Muscle of back (tissue), 13 donors: ENCODE measurements around the gene TREX2. TPM values are rescaled to one million over a fixed set of nuclear protein-coding genes. Genes with fewer than 3 reads are reported as not detected.

ENCODE experiments used
- DNase-seq, 3 donors: peaks; one replicate each; pipeline versions ENCODE4 v3.0.0 to v3.0.0-alpha.2; 2013
- long read RNA-seq, 9 donors: transcript quantifications; one replicate each; lab custom pipeline, GENCODE V29; 2026
- polyA plus RNA-seq, 10 donors: library from polyadenylated mRNA; unstranded; fragments of 120-200 nt; gene quantifications; one replicate each; pipeline ENCODE4 v1.2.1, GENCODE V29; 2013; ENCODE audit not compliant: insufficient read length in 10 of 10

TREX2 gene, protein sequence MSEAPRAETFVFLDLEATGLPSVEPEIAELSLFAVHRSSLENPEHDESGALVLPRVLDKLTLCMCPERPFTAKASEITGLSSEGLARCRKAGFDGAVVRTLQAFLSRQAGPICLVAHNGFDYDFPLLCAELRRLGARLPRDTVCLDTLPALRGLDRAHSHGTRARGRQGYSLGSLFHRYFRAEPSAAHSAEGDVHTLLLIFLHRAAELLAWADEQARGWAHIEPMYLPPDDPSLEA
- under 1 TPM in 9 of 10 donors, not detected in 1; 0.23 to 0.49 (median 0.38) TPM for polyA plus RNA-seq
- long read RNA-seq, donor 1 = 0 reads
- long read RNA-seq, donor 2 = 0 reads
- long read RNA-seq, donor 3 = 0 reads
- long read RNA-seq, donor 4 = 0 reads
- long read RNA-seq, donor 5 = 0 reads
- long read RNA-seq, donor 6 = 0 reads
- long read RNA-seq, donor 7 = 0 reads
- long read RNA-seq, donor 8 = 0 reads
- long read RNA-seq, donor 9 = 0 reads

DNA sequence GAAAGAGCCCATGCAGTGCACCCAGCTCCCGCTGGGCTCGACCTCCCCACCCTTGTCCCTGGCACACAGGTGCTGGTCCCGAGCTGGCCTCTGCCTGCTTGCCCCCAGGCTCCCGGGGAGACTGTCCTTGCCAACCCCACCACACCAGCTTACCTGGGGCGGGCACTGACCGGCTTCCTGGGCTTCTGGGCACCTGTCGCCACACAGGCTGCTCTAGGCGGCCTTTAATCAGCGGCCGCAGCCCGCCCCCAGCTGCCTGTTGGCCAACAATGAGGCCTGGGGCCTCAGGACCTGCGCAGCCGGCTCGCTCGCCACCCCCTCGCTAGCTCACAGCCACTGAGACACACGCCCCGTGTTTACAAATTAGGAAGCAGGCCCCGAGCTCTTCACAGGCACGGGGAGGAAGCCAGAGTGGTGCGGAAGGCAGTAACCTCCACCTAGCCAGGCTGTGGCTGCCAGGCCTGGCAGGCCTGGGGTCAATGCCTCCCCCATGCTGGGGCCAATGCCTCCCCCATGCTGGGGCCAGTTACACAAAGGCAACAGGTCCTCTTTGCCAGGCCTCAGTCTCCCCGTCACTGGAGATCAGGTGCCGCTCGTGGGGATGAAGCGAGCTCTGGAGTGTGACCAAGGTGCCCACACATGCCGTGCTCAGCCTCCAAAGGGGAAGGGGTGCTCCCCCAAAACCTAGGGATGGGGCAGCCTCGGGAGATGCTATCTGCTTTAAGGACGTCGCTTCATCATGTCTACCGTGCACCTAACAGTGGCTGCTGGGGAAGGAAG lies at the start of gene TREX2:
Gene TREX2, minus strand, starts transcription at position 201 of the 780 bp plus-strand sequence. CDS start 626 bp downstream, outside the sequence.
- DNase-seq = no peak

DNA sequence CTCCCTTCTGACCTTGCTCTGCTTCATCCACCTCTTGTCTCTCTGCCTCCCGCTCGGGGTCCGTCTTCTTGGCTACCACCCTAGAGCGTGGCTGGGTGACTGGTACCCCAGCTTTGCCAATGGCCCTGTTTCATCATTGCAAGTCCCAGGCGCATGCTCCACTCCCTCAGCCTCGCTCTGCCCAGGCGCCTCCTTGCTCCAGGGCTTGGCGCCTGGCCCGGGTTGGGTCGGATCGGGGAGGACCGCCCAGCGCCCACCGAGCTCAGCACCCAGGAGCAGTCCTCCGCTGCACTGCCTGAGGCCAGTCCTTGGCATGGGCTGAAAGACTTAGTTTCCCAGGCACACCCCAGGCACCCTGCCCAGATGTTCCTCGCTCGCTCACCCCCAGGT lies 49.5 kb upstream of the TREX2 start:
- DNase-seq = peak in 1 of 3 donors; percentile 69

DNA sequence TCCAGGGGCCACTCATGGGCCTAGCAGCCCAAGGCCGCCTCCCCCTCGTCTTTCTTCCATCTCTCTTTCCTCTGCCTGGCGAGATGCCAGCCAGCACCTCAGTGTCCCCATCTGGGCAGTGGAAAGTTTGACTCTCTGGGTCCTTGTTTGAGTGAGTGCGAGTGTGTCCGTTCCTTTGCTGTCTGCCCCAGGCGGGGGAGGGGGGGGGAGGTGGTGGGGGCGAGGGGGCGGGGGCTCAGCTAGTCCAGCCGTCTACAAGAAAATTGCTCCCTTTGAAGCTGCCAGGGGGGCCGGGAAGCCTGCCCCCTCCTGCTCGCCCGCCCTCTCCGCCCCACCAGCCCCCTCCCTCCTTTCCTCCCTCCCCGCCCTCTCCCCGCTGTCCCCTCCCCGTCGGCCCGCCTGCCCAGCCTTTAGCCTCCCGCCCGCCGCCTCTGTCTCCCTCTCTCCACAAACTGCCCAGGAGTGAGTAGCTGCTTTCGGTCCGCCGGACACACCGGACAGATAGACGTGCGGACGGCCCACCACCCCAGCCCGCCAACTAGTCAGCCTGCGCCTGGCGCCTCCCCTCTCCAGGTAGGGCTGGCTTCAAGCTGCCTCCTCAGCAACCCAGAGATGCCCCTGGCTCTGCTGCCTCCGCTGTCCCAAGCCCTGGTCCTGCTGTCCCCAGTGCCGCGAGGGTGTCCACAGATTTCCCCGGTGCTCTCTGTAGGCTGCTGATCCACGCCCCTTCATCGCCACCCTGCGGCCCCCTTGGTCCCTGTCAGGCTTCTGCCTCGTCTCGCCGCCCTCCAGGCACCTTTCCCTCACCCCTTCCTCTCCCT lies 48.9 kb upstream of the TREX2 start, which contains the start of gene BGN:
Gene BGN, plus strand, starts transcription at position 440 of the 821 bp plus-strand sequence. CDS start 9,652 bp downstream, outside the sequence.
- peak in 1 of 3 donors; percentile 70 for DNase-seq

DNA sequence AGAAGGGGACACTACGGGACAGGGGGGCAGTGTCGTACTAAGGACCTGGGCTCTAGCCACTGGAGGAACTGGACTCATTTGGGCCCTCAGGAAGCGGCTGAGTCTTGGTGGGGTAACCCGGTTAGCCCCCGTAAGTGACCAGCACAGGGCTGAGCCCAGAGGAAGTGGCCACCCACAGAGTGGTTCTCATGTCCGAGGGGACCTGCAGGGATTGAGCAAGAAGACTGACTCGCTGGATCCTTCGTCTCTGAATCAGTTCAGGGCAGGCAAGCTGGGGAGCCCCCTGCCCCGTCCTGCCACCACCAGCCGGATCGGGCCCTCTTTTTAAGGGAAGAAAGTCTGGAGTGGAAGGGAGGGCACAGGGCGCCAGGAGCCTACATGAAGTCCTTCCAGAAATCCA lies 48.2 kb upstream of the TREX2 start:
- DNase-seq = no peak

DNA sequence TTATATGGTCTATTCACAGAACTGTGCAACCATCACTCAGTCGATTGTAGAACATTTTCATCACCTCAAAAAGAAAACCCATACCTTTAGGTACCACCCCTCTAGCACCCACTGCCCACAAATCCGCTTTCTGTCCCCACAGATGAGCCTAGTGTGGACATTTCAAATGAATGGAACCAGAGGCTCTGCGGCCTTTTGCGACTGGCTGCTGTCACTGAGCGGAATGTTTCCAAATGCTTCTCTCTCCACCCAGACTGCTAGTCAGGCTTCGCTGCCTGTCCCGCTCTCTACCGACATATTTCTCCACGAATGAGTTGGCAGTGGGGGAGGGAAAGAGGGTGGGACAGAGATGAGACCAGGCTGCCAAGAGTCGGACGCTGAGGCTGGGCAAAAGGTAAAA lies 47.2 kb upstream of the TREX2 start:
- no peak for DNase-seq

DNA sequence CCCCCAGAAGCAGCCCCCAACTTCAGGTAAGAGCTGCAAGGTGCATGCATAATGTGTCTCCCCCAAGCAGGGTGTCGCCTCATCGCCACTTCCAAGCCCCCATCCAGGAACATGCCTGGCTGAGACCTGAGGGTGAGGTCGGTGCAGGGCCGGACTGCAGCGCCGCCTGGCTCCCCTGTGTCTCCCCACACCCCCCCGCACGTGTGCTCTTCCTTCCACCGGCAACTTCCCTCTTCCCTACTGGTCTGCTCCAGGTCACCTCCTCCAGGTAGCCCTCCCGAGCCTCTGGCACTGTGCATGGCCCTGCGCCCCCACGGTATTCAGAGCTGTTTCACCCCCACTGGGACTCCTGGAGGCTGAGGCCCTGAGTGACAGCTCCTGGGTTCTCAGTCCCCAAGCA lies 46.7 kb upstream of the TREX2 start:
- DNase-seq = no peak

DNA sequence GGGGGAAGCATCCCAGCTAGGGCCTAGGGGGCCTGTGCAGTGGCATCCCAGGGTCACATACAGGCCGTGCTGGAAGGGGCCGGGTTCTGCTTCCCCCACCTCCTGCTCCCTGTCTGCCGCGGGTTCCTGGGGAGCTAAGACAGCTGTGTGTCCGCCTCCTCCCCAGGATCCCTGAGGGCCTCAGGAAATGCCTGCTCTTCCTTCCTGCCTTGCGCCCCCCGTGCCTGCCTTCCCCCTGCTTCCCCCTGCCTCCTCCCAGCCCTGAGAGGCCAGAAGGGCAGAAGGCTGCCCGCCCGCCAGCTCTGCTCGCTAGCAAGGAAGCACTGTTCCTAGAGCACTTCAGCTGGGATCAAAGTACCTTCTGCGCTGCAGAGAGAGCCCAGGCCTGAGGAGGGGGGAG lies 46.1 kb upstream of the TREX2 start:
- DNase-seq = peak in 1 of 3 donors; percentile 39

DNA sequence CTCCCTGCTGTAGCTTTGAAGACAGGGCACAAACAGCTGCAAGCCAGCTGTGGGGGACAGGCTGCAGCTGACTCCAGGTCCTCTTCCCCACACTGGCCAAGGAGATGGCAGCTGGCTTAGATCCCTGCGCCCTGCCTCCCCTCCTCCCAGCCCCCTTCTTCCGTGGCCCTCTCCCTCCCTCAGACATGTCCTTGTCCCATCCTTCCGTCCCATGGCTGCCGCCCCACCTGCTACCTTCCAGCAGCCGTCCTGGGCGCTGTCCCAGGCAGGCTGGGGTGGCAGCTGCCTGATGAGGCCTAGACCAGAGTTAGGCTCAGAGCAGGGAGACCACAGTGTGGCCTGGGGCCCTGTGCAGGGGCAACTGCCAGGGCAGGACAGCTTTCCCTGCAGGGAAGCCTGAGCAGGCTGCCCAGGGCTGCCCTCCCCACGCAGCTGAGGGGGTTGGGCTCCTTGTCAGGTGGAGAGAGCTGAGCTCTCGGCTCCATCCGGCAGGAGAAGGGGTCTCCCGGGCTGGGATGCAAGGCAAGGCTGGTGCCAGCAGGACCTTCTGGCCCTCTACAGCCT lies 45.6 kb upstream of the TREX2 start:
- peak in 1 of 3 donors; percentile 51 for DNase-seq

DNA sequence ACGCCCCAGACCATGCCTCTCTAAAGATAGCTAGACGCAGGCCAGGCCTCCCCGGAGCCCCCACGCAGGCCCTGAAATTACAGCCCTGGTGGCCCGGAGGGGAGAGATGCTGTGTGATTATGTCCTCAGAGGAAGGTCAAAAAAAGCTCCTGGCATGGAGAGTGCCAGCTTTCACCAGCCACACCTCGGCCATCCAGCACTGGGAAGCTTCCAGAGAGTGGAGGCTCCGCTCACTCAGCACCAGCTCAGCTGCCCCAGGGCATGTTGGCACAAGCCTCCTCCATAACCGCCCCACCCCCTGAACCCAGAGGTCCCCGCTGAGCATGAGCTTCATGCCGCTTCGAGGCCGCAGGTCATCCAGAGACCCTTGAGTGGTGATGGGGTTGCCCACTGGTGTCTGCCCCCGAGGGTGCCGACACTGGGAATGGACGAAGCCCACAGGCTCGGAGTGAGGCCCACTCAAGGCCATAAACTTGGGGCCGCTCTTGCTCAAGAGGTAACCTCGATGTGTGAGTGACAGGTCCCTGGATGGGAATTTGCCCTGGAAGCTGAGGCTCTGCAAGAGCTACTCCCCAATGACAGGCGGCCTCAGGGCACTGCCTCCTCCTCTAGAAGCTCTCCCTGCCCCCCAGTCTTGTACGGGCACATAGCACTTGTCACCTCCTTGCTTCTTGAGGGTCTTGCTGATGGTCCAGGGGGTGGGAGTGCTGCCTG lies 44.5 kb upstream of the TREX2 start:
- DNase-seq = no peak

DNA sequence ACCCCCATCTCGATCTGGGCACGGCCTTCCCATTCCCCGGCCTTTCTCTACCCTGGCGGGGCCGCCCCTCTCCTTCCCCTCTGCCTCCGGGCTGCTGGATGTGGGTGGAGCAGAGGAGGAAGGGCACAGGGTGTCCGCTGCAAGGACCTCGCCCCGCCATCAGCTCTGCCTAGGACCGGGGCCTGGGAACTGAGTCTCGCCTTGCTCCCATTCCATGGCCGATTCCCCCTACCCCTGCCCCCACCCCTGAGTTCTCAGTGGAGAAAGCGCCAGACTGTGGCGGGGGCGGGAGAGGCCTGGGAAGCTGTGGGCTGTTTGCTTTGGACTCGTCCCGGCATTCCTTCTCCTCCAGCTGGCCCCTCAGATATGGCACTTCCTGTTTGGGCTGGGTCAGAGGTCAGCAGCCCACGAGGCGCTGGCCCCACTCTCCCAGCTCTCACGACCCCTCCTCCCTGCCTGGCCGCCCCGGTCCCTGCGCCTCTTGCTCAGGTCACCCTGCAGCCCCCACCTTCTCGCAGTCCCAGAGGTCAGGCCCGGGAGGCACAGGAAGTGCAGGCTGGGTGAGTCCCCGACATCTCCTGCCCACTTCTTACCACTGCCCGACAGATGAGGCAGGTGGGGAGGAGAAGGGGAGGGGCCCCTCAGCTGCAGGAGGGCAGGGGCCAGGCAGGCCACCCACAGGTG lies 42.5 kb upstream of the TREX2 start:
- DNase-seq = peak in 1 of 3 donors; percentile 45

DNA sequence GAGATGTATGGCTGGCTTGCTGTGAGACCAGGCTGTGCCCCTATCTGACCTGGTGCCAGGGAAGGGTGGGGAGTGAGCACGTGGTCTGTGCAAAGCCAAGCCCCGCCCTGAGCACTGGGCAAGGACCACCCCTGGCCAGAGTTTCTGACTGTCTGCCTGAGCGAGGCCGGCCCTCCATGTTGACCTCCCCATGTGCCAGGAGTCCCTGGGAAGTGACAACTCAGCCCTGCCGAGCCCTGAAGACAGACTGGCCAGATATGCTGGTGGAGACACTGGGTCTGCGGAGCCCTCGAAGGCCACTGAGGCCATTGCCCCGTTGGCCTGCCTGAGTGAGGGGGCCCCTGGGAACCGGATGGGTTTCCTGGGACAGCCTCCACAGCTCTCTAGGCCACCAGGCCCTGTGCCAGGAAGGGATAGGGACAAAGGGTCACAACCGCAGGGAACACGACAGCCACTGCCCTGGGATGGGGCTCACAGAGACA lies 41.8 kb upstream of the TREX2 start:
- no peak for DNase-seq

DNA sequence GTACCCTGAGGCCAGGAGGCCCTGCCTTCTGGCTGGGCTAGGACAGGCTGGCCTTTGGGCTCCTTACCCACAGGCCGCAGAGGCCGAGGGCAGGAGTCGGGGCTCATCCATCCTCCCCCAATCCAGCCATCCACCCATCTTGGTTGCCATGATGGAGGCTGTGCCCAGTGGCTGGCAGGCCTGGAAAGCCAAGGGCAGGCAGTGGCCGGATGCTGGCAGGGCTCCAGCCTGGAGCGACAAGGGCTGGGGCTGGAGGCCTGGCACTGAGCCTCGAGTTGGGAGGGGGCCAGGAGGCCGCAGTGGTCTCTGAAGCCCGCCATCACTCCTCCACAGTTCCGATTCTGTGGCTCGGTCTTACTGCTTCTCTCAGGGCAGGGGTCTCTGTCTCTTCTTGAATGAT lies 40.3 kb upstream of the TREX2 start:
- DNase-seq = no peak

DNA sequence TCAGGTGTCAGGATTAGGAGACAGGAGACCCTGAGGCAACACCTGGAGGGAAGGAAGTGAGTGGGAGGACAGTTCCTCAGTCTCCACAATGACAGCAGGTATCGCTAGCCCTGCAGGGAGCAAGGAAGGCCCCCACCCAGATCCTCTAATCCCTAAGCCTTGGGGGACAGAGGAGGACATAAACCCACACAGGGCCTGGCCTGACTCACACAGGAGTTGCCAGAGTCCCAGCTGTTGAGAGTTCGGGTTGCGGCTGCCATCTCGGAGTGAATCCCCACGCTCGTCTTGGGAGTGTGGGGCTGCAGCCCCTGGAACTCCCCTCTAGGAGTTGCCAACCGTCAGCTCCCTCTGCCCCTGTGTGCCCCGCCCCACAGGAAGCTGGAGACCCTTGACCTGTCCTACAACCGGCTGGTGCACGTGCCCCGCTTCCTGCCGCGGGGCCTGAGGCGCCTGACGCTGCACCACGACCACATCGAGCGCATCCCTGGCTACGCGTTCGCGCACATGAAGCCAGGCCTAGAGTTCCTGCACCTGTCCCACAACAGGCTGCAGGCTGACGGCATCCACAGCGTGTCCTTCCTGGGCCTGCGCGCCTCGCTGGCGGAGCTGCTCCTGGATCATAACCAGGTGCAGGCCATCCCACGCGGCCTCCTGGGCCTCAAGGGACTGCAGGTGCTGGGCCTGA lies 39.7 kb upstream of the TREX2 start:
- no peak for DNase-seq

DNA sequence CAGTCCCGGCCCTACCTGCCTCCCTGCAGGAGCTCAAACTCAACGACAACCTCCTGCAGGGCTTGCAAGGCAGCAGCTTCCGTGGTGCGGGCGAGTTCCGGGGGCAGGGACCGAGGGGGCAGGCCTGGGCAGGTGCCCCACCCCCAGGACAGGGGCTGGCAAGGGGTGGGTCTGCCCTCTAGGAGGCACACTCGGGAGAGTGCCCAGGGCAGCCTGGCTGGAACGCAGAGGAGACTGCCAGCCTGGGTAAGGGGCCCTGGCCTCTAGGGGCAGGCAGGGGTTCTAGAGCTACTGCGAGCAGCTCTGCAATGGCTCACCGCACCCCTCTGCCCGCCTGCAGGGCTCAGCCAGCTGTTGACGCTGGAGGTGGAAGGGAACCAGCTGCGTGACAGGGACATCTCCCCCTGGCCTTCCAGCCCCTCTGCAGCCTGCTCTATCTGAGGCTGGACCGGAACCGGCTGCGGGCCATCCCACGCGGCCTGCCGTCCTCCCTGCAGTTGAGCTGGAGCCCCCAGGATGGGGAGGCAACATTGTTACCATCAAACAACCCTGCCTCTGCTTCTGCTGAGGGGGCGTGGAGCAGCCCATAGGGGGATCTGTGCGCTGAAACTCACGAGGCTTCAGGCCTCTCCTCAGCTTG lies 36.6 kb upstream of the TREX2 start:
- DNase-seq = no peak

DNA sequence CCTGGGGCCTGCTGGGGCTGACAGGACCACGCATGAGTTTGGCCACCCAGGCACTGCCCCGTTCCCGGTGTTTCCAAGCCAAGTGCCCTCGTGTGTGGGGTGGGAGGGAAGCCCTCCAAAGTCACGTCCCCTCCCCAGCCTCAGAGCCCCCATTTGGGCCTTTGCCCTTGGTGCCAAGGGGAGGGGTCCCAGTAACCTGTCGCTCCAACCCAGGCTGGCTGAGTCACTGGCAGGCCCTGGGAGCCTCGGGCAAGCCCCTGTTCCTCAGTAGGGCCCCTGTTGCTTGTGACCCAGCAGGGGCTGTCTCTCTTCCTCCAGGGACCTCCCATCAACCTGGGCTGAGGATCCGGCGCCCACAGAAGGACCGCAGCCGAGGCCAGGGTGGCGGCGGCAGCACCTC lies 35.2 kb upstream of the TREX2 start:
- no peak for DNase-seq

DNA sequence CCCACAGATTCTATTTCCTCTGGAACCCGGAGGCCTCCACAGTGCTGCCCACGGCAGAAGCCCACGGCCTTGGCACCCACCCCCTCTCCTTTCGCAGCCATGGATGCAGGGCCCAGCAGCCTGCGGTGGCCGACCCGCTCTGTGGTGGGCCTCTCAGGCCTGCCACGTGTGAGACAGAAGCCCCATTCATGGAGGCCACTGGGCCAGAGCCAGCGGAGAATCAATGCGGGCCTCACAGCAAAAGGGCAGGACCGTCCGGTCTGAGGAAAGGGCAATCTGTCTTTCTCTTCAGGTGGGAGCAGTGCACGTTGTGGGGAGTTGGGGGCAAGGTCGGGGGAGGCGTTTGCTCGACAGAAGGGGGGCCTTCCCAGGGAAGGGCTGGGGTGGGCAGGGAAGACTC lies 32.9 kb upstream of the TREX2 start:
- DNase-seq = no peak

DNA sequence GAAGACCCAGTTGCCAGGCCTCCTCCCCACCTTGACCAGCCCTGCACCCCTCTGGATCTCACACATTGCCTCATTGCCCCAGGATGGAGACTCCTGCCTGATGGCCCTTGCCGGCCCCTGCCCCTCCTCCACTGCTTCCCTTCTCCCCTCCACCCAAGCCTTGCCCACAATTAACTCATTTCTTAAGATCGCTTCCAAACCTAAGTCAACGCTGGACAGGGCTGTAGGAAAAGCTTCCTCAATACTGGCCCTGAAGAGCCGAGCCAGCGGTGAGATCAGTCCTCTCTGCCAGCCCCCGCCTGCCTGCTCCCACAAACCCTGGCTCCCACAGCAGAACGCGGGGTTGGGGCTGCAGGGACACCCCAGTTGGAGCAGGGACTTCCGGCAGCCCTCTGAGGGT lies 32.0 kb upstream of the TREX2 start:
- DNase-seq = peak in 1 of 3 donors; percentile 67

DNA sequence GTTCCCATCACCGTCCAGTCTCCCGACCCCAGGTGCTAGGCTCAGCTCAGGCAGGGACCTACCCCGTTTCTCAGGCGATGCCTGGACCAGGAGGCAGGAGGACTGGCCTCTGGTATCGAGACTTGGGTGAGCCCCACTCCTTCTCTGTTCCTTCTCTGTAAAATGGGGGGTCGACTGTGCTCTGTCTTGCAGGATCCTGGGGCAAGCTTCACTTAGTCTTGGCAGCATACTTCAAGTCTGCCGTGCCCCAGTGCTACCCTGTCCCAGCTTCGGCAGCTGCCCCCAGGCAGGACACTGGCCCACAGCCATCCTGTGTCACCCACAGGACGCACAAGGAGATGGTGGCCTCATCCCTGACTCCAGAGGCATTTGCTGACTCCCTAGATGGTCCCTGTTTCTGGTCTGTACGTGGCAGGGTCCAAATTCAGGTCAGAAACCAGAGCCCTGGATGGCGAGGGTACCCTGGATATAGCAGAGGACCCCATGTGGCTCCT lies 31.6 kb upstream of the TREX2 start:
- DNase-seq = no peak
